HCT116 (cell line): Measurements from ENCODE around the gene XPOT. TPM values are rescaled to one million over a fixed set of nuclear protein-coding genes. Genes with fewer than 3 reads are reported as not detected.

Source experiments
- ATAC-seq: fragments of 200-7000 bp; cut with Tn5 transposase; 2 replicates; pipeline ENCODE4 v1.9.1; 2020; ENCODE audit warnings: mild to moderate bottlenecking, moderate library complexity
- BruUV-seq: library from RNA; stranded (reverse); fragments of 400-500 nt; replicated peaks from 2 replicates; lab custom pipeline; 2021; lab: Mats Ljungman, UMichigan
- CTCF ChIA-PET: fragments of 300-600 bp; sonication (Branson Sonifier 250); formaldehyde crosslinking; loops from one replicate; lab custom pipeline; 2021; ENCODE audit warnings: antibody characterized with exemption; lab: Charles Lee
- POLR2A ChIA-PET: fragments of 300-600, 350-600 bp; sonication (Branson Sonifier 250); formaldehyde crosslinking; loops from one replicate; lab custom pipeline; 2021; ENCODE audit warnings: antibody characterized with exemption; lab: Charles Lee
- RAD21 ChIA-PET, 2 experiments: fragments of 300-600 bp; sonication (Branson Sonifier 250); formaldehyde crosslinking; loops; one replicate each; lab custom pipeline; 2023; ENCODE audit warnings: low total read pairs in 2 of 2; ENCODE audit not compliant: uncharacterized antibody in 2 of 2, unreplicated experiment in 2 of 2, low non-redundant PET in 1 of 2; lab: Charles Lee
- DNase-seq: peaks from one replicate; pipeline ENCODE4 v3.0.0-alpha.2; 2010; ENCODE audit warnings: low read depth, low spot score
- H2AFZ ChIP-seq: fragments of 200-600 bp; shearing (Covaris generic), sonication (generic); 2 replicates; pipeline ENCODE4 v1.6.1; 2017; ENCODE audit warnings: low read depth, mixed run types, mixed read lengths, antibody characterized with exemption, low read length; ENCODE audit not compliant: poor library complexity, severe bottlenecking
- H3K27ac ChIP-seq: 2 replicates; pipeline ENCODE4 v1.5.1; 2012; ENCODE audit warnings: low read depth, low read length
- H3K27me3 ChIP-seq: fragments of 200-600 bp; sonication (generic); 2 replicates; pipeline ENCODE4 v1.6.1; 2016; ENCODE audit warnings: mixed run types, low read length, mixed read lengths; ENCODE audit not compliant: insufficient read depth
- H3K36me3 ChIP-seq, 2 experiments: fragments of 200-500 bp in 1 of 2; fragments of 200-600 bp in 1 of 2; sonication (Bioruptor generic) in 1 of 2; sonication (generic) in 1 of 2; 2 replicates each; pipeline versions ENCODE4 v1.5.1 to v1.6.1; 2014 to 2016; ENCODE audit warnings: low read length in 2 of 2, inconsistent platforms in 1 of 2, mixed read lengths in 1 of 2, mixed run types in 1 of 2; ENCODE audit not compliant: insufficient read depth in 2 of 2, control insufficient read depth in 1 of 2
- H3K4me1 ChIP-seq, 2 experiments: fragments of 200-600 bp in 1 of 2; sonication (generic) in 1 of 2; 2 replicates each; pipeline versions ENCODE4 v1.5.1 to v1.6.1; 2012 to 2017; ENCODE audit warnings: low read length in 2 of 2, inconsistent platforms in 1 of 2, mild to moderate bottlenecking in 1 of 2, mixed read lengths in 1 of 2, mixed run types in 1 of 2, moderate library complexity in 1 of 2; ENCODE audit not compliant: insufficient read depth in 2 of 2, control insufficient read depth in 1 of 2
- H3K4me2 ChIP-seq: fragments of 200-600 bp; sonication (generic); 2 replicates; pipeline ENCODE4 v1.6.1; 2017; ENCODE audit warnings: mixed run types, low read length, mixed read lengths
- H3K4me3 ChIP-seq, 2 experiments: fragments of 200-600 bp in 1 of 2; sonication (generic) in 1 of 2; replicated peaks in 1 of 2; 2 replicates each; pipeline ENCODE4 v1.5.1; 2011 to 2016; ENCODE audit warnings: low read length in 2 of 2, control low read depth in 1 of 2, low read depth in 1 of 2, mild to moderate bottlenecking in 1 of 2, mixed read lengths in 1 of 2, mixed run types in 1 of 2
- H3K79me2 ChIP-seq: fragments of 200-600 bp; sonication (generic); 2 replicates; pipeline ENCODE4 v1.6.1; 2017; ENCODE audit warnings: mild to moderate bottlenecking, mixed run types, low read length, moderate library complexity, mixed read lengths; ENCODE audit not compliant: insufficient read depth
- H3K9ac ChIP-seq: fragments of 200-600 bp; sonication (generic); 2 replicates; pipeline ENCODE4 v1.6.1; 2016; ENCODE audit warnings: low read length, mixed read lengths
- H3K9me2 ChIP-seq: fragments of 200-600 bp; sonication (generic), shearing (Covaris generic); 2 replicates; pipeline ENCODE4 v1.6.1; 2017; ENCODE audit warnings: mixed run types, mild to moderate bottlenecking, moderate library complexity; ENCODE audit not compliant: insufficient read depth
- H3K9me3 ChIP-seq, 2 experiments: fragments of 200-500 bp in 1 of 2; fragments of 200-600 bp in 1 of 2; sonication (Bioruptor generic) in 1 of 2; sonication (generic) in 1 of 2; 2 replicates each; pipeline ENCODE4 v1.6.1; 2014 to 2017; ENCODE audit warnings: low read length in 2 of 2, mixed read lengths in 2 of 2, inconsistent platforms in 1 of 2, low read depth in 1 of 2, mild to moderate bottlenecking in 1 of 2, mixed run types in 1 of 2, moderate library complexity in 1 of 2; ENCODE audit not compliant: control insufficient read depth in 1 of 2, insufficient read depth in 1 of 2
- H4K20me1 ChIP-seq: fragments of 200-600 bp; sonication (generic), shearing (Covaris generic); 2 replicates; pipeline ENCODE4 v1.6.1; 2017; ENCODE audit warnings: mixed run types, mild to moderate bottlenecking, moderate library complexity; ENCODE audit not compliant: insufficient read depth
- ATF3 ChIP-seq: IDR thresholded peaks from 2 replicates; pipeline ENCODE4 v1.6.1; 2012
- CBX3 ChIP-seq: IDR thresholded peaks from 2 replicates; pipeline ENCODE4 v1.6.1; 2012; ENCODE audit warnings: low read depth
- CEBPB ChIP-seq: IDR thresholded peaks from 2 replicates; pipeline ENCODE4 v1.6.1; 2012; ENCODE audit warnings: low read depth
- EGR1 ChIP-seq: IDR thresholded peaks from 2 replicates; pipeline ENCODE4 v1.6.1; 2012; ENCODE audit warnings: low read depth
- POLR2AphosphoS5 ChIP-seq: IDR thresholded peaks from 2 replicates; pipeline ENCODE4 v1.6.1; 2011; ENCODE audit warnings: mild to moderate bottlenecking, low read depth, low read length, moderate library complexity
- RAD21 ChIP-seq: IDR thresholded peaks from 2 replicates; pipeline ENCODE4 v1.6.1; 2012; ENCODE audit warnings: low read depth, mild to moderate bottlenecking
- SRF ChIP-seq: IDR thresholded peaks from 2 replicates; pipeline ENCODE4 v1.6.1; 2012; ENCODE audit warnings: low read depth
- TCF7L2 ChIP-seq: IDR thresholded peaks from 2 replicates; pipeline ENCODE4 v1.7.0; 2011; ENCODE audit warnings: borderline replicate concordance, inconsistent platforms; ENCODE audit not compliant: insufficient read depth, insufficient read length; ENCODE audit errors: extremely low read depth
- YY1 ChIP-seq: IDR thresholded peaks from 2 replicates; pipeline ENCODE4 v1.6.1; 2011; ENCODE audit warnings: low read length, low read depth, moderate library complexity, mild to moderate bottlenecking; ENCODE audit not compliant: insufficient replicate concordance; ENCODE audit errors: extremely low read depth
- ZBTB33 ChIP-seq: IDR thresholded peaks from 2 replicates; pipeline ENCODE4 v1.6.1; 2011; ENCODE audit warnings: mild to moderate bottlenecking, low read length, moderate library complexity; ENCODE audit not compliant: insufficient replicate concordance; ENCODE audit errors: extremely low read depth
- intact Hi-C: fragments of 100-400 bp; cut with micrococcal nuclease; formaldehyde crosslinking; loops from 2 replicates; pipeline ENCODE4 v1.10.0; 2022
- total RNA-seq: library from RNA; stranded (reverse); gene quantifications from one replicate; pipeline ENCODE4 v1.2.1, GENCODE V29; 2021; ENCODE audit not compliant: unreplicated experiment
- TF ChIP-seq, protein P1 (sequence below): IDR thresholded peaks from 2 replicates; pipeline ENCODE4 v1.6.1; 2012
- TF ChIP-seq, protein P2 (sequence below): IDR thresholded peaks from 2 replicates; pipeline ENCODE4 v1.6.1; 2012; ENCODE audit warnings: low read depth

The XPOT gene
- total RNA-seq, 1 experiment from 2014 or later, result 120 TPM

DNA sequence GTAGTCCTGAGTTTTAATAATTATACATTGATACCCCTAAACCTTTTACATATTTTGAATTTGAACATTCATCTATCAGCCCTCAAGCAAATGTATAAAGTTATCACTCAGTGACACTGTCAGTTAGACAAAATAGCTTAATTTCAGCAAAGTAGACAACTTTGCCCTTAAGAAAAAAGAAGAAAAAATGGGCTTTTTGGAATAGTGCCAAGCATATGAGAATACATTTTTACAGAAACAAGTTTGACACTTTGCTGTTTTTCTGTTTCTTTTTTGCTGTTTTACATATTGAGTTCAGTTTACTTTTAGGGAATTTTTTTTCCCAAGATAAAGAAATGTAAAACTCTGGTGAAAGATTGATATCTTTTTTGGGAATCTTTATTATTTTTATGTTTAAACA, 62.0 kb downstream of the XPOT start:
- Histone ChIP-seq H3K4me3 (no peak overlapping the region), H3K36me3 (peaks cover 42 to 44% of the 10 kb centered on the region in 2 experiments), H3K4me2 (no peak overlapping the region), H3K79me2 (peaks cover 12% of the 10 kb centered on the region), H3K27ac (no peak overlapping the region), H3K9me2 (no peaks in the 10 kb centered on the region)
- RAD21 ChIA-PET, result no interaction called here
- ATAC-seq, result no peak
- no TSS peak for BruUV-seq
- TF ChIP-seq, protein P1, sequence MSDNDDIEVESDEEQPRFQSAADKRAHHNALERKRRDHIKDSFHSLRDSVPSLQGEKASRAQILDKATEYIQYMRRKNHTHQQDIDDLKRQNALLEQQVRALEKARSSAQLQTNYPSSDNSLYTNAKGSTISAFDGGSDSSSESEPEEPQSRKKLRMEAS, result no peak
- TF ChIP-seq ATF3, result no peak
- no peak for TF ChIP-seq EGR1
- TF ChIP-seq SRF, result no peak
- TF ChIP-seq YY1, result no peak
- no peak for TF ChIP-seq CBX3
- TF ChIP-seq CEBPB, result no peak
- TF ChIP-seq TCF7L2, result no peak
- TF ChIP-seq, protein P2, sequence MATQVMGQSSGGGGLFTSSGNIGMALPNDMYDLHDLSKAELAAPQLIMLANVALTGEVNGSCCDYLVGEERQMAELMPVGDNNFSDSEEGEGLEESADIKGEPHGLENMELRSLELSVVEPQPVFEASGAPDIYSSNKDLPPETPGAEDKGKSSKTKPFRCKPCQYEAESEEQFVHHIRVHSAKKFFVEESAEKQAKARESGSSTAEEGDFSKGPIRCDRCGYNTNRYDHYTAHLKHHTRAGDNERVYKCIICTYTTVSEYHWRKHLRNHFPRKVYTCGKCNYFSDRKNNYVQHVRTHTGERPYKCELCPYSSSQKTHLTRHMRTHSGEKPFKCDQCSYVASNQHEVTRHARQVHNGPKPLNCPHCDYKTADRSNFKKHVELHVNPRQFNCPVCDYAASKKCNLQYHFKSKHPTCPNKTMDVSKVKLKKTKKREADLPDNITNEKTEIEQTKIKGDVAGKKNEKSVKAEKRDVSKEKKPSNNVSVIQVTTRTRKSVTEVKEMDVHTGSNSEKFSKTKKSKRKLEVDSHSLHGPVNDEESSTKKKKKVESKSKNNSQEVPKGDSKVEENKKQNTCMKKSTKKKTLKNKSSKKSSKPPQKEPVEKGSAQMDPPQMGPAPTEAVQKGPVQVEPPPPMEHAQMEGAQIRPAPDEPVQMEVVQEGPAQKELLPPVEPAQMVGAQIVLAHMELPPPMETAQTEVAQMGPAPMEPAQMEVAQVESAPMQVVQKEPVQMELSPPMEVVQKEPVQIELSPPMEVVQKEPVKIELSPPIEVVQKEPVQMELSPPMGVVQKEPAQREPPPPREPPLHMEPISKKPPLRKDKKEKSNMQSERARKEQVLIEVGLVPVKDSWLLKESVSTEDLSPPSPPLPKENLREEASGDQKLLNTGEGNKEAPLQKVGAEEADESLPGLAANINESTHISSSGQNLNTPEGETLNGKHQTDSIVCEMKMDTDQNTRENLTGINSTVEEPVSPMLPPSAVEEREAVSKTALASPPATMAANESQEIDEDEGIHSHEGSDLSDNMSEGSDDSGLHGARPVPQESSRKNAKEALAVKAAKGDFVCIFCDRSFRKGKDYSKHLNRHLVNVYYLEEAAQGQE, result no peak
- no peak for TF ChIP-seq POLR2AphosphoS5
- TF ChIP-seq ZBTB33, result no peak
- TF ChIP-seq RAD21, result no peak
- TF ChIP-seq, all 23 proteins: peak for 0
- intact Hi-C loops, result no loop called here
- Histone ChIP-seq H3K27me3 (no peaks in the 10 kb centered on the region), H4K20me1 (no peaks in the 10 kb centered on the region), H3K9me3 (no peaks in the 10 kb centered on the region), H2AFZ (no peak overlapping the region), H3K4me1 (no peaks in the 10 kb centered on the region), H3K9ac (no peak overlapping the region)
- ChIA-PET POLR2A (no interaction called here), CTCF (no interaction called here)
- no peak for DNase-seq
